AG04450 (cell line): Measurements from ENCODE around the gene SLC5A2. TPM values are rescaled to one million over a fixed set of nuclear protein-coding genes. Genes with fewer than 3 reads are reported as not detected.

ENCODE experiments used
- CTCF ChIA-PET: fragments of 300-600, 350-600 bp; formaldehyde crosslinking; extraction: SDS; loops from one replicate; lab custom pipeline; 2022; ENCODE audit warnings: antibody characterized with exemption, inconsistent platforms; lab: Charles Lee
- POLR2A ChIA-PET: fragments of 350-600 bp; formaldehyde crosslinking; extraction: SDS; loops from one replicate; lab custom pipeline; 2021; ENCODE audit warnings: antibody characterized with exemption, inconsistent platforms; lab: Yijun Ruan, JAX
- DNase-seq: peaks from one replicate; pipeline ENCODE4 v3.0.0-alpha.2; 2011; ENCODE audit warnings: low read depth, low spot score
- H3K27ac ChIP-seq: one replicate; pipeline ENCODE4 v1.5.1; 2012; ENCODE audit warnings: low read depth, low read length, control low read depth
- H3K27me3 ChIP-seq: one replicate; pipeline ENCODE4 v1.6.0; 2012; ENCODE audit warnings: low read length; ENCODE audit not compliant: control insufficient read depth, insufficient read depth
- H3K4me3 ChIP-seq: 2 replicates; pipeline ENCODE4 v1.5.1; 2011; ENCODE audit warnings: mild to moderate bottlenecking, low read depth, low read length, control low read depth
- H3K9me3 ChIP-seq: 2 replicates; pipeline ENCODE4 v1.5.1; 2012; ENCODE audit warnings: low read length; ENCODE audit not compliant: control insufficient read depth, insufficient read depth
- polyA plus RNA-seq: library from polyadenylated mRNA; depleted of rRNA; stranded (reverse); fragments of >200 nt; gene quantifications from 2 replicates; pipeline ENCODE4 v1.2.3, GENCODE V29; 2011
- TF ChIP-seq, protein P1 (sequence below): IDR thresholded peaks from 2 replicates; pipeline ENCODE4 v1.5.1; 2011; ENCODE audit warnings: low read depth, low read length, control low read depth, inconsistent platforms

The SLC5A2 gene
- polyA plus RNA-seq, 1 experiment = not detected

DNA sequence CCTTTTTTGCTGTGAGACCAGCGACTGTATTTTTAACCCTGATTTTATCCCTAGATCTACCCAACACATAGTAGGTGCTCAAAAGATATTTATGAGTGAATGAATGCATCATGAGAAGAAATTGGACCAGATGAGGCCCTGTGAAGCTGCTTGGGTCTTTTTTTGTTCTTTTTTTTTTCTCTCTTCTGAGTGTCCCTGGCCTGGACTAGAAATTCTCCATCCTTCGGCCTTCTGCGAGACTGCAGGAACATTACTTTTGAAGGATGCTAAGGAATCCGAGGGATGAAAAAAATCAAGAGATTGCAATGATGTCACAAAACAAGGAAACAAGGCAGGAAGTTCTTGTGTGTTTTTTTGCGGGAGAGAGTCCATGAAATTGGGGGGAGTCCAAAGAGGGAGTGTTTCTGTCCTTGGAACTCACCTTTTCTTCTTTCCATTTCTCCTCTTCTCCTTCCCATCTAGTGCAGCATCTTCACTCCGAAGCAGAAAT, 25.8 kb downstream of the SLC5A2 start:
- TF ChIP-seq, protein P1, sequence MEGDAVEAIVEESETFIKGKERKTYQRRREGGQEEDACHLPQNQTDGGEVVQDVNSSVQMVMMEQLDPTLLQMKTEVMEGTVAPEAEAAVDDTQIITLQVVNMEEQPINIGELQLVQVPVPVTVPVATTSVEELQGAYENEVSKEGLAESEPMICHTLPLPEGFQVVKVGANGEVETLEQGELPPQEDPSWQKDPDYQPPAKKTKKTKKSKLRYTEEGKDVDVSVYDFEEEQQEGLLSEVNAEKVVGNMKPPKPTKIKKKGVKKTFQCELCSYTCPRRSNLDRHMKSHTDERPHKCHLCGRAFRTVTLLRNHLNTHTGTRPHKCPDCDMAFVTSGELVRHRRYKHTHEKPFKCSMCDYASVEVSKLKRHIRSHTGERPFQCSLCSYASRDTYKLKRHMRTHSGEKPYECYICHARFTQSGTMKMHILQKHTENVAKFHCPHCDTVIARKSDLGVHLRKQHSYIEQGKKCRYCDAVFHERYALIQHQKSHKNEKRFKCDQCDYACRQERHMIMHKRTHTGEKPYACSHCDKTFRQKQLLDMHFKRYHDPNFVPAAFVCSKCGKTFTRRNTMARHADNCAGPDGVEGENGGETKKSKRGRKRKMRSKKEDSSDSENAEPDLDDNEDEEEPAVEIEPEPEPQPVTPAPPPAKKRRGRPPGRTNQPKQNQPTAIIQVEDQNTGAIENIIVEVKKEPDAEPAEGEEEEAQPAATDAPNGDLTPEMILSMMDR = no peak
- POLR2A ChIA-PET = interaction anchor here (1.0 to 1.9 kb wide), 10 partner anchors 13 to 367 kb away, joined by 3 to 22 read pairs (median 6); partner anchors contain the start of genes ARMC5, FUS, ZNF267 and ZNF843
- DNase-seq = no peak
- Histone ChIP-seq H3K9me3 (peaks cover 5% of the 10 kb centered on the region), H3K27ac (peak overlapping the region; percentile 94), H3K4me3 (peak overlapping the region; percentile 93), H3K27me3 (no peaks in the 10 kb centered on the region)
- CTCF ChIA-PET = no interaction called here

DNA sequence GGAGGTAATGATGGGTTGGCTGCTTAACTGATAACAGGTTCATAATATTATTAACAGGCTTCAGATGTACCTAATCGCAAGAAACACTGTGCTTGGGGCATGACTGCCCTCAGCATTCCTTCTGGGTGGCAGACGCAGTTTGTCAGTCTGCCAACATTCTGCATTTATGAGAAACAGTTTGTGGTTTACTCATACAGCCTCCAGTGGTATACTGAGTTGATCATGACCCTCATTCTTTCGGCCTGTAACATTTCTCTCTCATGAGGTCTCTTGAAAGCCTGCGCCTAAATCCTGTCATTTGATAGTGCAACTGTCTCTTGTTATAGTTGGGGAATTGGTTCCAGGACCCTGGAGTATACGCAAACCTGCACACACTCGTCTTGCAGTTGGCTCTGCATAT, 30.2 kb downstream of the SLC5A2 start:
- TF ChIP-seq, protein P1 = no peak
- DNase-seq = no peak
- ChIA-PET CTCF (no interaction called here), POLR2A (no interaction called here)
- no peak overlapping the region for H3K4me3 ChIP-seq
- peaks cover 5% of the 10 kb centered on the region for H3K9me3 ChIP-seq
- no peak overlapping the region for H3K27ac ChIP-seq
- H3K27me3 ChIP-seq = peaks cover 8% of the 10 kb centered on the region

DNA sequence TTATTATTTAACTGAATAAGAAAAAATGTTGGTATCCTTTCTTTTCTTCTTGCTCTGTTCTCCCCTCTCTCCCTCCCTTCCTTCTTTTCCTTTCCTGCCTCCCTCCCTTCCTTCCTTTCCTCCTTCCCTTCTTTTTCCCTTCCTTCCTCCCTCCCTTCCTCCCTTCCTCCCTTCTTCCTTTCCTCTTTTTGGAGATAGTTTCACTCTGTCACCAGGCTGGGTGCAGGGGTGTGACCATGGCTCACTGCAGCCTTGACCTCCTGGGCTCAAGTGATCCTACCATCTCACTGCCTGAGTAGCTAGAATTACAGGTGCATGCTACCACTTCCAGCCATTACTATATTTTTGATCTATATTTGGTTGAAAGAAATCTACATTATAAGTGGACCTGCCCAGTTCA, 31.0 kb downstream of the SLC5A2 start:
- ChIA-PET POLR2A (no interaction called here), CTCF (no interaction called here)
- H3K27ac ChIP-seq = no peak overlapping the region
- H3K4me3 ChIP-seq = no peak overlapping the region
- peaks cover 5% of the 10 kb centered on the region for H3K9me3 ChIP-seq
- H3K27me3 ChIP-seq = peaks cover 8% of the 10 kb centered on the region
- TF ChIP-seq, protein P1 = no peak
- no peak for DNase-seq

DNA sequence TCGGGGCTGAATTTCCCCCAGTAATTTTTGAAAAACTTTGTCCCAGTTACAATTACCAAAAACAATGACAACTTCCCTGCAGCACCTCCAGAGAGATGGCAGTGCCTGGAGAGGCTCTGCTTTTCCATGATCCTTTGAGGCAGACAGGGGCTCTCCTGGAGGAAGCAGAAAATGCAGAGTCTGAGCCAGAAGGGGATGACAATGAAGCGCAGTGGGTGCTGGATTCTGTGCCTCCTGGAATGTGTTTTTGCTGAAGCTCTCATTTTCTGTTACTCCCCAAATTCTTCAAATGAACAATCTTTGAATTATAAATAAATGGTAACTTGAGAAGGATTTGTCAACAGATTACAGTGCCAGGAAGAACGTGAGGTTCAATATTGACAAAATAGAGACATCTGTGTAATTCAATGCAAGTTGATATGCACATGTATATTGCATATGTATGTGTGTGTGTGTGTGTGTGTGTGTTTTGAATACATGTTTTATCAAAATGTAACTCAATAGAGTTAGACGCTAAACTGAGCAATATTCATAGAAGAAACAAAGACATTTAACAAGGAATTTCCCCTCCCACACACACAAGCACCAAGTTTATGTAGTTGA, 35.0 kb downstream of the SLC5A2 start:
- TF ChIP-seq, protein P1 = no peak
- Histone ChIP-seq H3K27me3 (peaks cover 15% of the 10 kb centered on the region), H3K9me3 (no peaks in the 10 kb centered on the region; the same call in 1 of the 2 replicates), H3K4me3 (no peak overlapping the region), H3K27ac (no peak overlapping the region)
- ChIA-PET CTCF (no interaction called here), POLR2A (no interaction called here)
- no peak for DNase-seq

DNA sequence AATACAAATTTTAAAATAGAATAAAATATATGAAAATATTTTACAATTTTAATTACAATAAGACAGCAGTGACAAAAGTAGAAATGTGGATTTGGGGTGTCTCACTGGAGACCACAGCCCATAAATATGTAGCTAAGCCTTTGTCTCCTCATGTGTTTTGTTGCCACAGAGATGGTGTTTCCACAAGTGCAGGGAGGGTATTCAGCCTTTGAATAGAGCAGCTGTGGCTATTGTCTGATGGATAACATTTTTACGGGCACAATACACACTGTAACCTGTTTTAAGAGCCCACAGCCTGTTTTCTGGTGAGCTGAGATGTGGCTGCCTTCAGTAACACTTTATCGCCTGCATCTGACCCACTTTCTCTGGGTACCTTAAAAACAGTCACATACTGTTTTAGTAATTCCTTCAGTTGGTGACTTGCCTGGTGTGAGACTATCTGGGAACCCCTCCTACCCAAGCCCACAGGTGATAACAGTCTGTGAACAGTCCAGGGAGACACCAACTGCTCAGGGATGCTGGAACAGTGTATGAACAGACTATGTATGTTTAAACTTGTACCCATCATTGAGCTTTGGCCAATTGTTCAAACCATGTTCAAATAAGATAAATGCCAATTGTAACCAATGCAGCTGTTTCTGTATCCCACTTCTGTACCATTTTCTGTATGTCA, 37.0 kb downstream of the SLC5A2 start:
- no peaks in the 10 kb centered on the region for H3K9me3 ChIP-seq
- H3K27me3 ChIP-seq = peaks cover 15% of the 10 kb centered on the region
- CTCF ChIA-PET = interaction anchor here (1.8 kb wide), 1 partner anchor 68 kb away, joined by 3 read pairs; no protein-coding TSS in a partner anchor
- DNase-seq = no peak
- H3K27ac ChIP-seq = no peak overlapping the region
- TF ChIP-seq, protein P1 = no peak
- no peak overlapping the region for H3K4me3 ChIP-seq
- POLR2A ChIA-PET = no interaction called here
